ENCODE data around the gene KLHL6. TPM values are rescaled to one million over a fixed set of nuclear protein-coding genes. Genes with fewer than 3 reads are reported as not detected.
"Not testable (repeated sequence)": the region's sequence is repeated elsewhere in the genome, so short reads cannot be mapped to it uniquely, and the experiment has no call there.

KLHL6 gene
- polyA plus RNA-seq, 4 donors: 1.0 to 1.6 (median 1.1) TPM

DNA sequence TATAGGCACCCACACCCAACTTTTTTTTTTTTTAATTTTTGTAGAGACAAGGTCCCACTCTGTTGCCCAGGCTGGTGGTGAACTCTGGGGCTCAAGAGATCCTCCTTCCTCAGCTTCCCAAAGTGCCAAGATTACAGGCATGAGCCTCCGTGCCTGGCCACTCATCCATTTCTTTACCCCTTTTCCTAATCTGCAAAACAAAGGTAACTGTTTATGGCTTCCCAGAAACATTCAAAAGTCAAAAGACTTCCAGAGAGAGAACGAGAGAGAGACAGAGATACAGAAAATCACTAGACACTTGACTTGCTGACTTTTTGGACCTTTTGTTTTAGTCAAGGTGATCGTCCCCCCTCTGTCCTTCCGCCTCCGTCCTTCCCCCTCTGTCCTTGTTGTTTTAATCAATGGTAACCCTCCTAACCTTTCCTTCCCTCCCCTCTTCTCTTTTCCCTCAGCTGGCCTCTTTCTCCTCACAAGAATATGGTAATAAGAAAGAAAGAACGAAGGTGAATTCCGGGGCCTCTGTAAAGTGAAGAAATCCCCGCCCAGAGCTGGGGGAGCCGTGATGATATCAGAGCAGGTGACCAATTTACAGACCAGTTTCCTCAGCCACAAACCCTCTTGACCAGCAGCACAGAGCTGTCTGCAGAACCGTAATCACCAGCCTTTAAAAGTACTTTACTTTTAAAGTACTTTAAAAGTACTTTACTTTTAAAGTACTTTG is 21.9 kb downstream of the KLHL6 start:
- DNase-seq (ENCODE audit: low read depth in 4 of 4, low spot score in 3 of 4): no peak

- DNase-seq (ENCODE audit: low read depth in 4 of 4, low spot score in 3 of 4): no peak
These were observed 22.7 kb downstream of the KLHL6 start for GRCh38 chr3:183532620-183533411.

- DNase-seq (ENCODE audit: low read depth in 4 of 4, low spot score in 3 of 4): no peak
These were observed 25.8 kb downstream of the KLHL6 start for GRCh38 chr3:183529717-183530116.

DNA sequence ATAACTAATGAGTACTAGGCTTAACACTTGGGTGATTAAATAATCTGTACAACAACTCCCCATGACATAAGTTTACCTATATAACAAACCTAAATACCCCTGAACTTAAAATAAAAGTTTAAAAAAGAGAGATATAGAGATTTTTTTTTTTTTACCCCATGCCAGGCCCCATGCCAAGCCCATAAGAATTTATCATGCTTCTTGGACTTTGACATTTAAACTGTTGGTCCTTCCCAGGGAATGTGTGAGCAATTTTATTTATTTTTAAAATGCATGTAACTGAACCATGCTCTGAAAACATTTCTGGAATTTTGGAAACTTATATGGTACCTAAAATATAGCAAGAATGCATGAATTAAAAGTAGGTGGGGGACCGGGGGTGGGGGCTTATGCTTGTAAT is 26.3 kb downstream of the KLHL6 start:
- no peak for DNase-seq (ENCODE audit: low read depth in 4 of 4, low spot score in 3 of 4)

GRCh38 chr3:183528758-183529157 is 26.7 kb downstream of the KLHL6 start:
- not testable (repeated sequence) for DNase-seq (ENCODE audit: low read depth in 4 of 4, low spot score in 3 of 4)

- no peak for DNase-seq (ENCODE audit: low read depth in 4 of 4, low spot score in 3 of 4)
These were observed 27.8 kb downstream of the KLHL6 start for GRCh38 chr3:183527428-183528379.

GRCh38 chr3:183526838-183527427 is 28.6 kb downstream of the KLHL6 start:
- DNase-seq (ENCODE audit: low read depth in 4 of 4, low spot score in 3 of 4): no peak

DNA sequence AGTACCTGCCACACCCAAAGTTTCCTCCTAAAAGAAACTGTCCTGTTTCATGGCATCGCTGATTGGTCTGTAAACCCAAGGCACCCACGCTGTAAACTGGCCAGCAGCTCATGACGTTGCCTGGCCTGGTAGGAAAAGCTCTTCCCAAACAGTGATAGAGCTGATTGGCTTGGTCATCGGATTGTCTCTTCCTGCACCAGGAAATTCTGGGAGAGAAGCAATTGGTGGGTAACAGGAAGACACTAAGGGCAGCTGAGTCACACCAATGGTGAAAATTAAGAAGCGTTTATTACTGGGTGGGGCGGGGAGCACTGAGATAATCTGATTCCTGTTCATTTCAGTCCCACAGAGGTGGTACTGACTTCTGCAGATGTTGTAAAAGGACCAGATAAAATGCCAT is 31.0 kb downstream of the KLHL6 start:
- no peak for DNase-seq (ENCODE audit: low read depth in 4 of 4, low spot score in 3 of 4)

GRCh38 chr3:183520741-183521556 is 34.6 kb downstream of the KLHL6 start:
- DNase-seq (ENCODE audit: low read depth in 4 of 4, low spot score in 3 of 4): not testable (repeated sequence)

- DNase-seq (ENCODE audit: low read depth in 4 of 4, low spot score in 3 of 4): not testable (repeated sequence)
These were observed 35.2 kb downstream of the KLHL6 start for GRCh38 chr3:183520295-183520694.

GRCh38 chr3:183519891-183520290 is 35.6 kb downstream of the KLHL6 start:
- DNase-seq (ENCODE audit: low read depth in 4 of 4, low spot score in 3 of 4): no peak

DNA sequence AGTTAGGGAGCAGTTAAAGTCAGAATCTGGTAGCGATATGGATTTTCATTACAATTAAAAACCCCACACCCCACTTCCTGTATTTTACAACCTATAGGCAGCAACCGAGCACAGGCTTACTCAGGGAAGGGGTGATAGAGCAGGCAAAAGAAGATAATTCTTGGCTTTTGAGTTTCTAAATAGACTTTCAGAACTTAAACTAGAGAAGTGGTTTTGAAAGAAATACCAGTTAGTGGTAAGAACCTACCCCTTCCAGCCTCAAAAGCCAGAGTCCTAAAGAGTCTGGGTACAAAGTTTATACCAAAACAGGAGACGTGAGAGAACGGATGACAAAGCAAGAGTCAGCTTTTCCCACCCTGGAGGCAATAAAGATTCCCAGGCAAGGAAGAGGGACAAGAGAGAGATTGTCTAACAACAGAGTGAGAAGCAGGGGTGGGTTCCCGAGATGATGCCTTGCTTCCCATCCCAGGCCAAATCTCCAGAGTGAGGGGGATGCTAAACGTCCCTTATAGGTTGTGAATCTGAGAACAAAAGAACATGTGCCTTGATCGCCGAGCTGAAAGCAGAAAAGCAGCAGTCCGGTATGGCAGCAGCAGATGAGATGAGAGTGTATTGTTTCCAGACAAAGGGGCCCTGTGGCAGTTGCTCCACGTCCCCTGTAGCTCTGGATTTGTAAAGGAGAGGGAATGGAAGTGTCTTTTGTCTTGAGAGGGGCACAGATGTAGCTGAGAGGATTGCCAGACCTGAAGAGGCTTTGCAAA is 36.8 kb downstream of the KLHL6 start:
- DNase-seq (ENCODE audit: low read depth in 4 of 4, low spot score in 3 of 4): no peak

DNA sequence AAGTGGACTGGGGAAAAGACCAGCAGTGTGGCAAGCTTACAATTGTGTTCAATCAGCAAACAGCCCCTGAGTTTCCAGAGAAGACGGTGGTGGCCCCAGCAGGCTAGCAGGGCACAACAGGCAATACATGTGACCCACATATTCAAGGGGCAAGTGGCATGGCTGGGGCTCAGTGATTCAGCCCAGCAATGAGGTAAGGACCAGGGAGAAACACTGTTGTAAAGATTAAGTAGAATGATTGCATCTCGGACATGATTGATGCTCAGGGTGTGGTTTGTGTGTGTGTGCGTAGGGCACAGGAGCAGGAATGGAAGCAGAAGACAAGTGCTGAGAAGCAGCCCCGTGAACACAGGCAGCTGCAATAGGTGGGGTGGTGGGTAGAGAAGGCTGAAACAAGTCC is 37.9 kb downstream of the KLHL6 start:
- DNase-seq (ENCODE audit: low read depth in 4 of 4, low spot score in 3 of 4): no peak

DNA sequence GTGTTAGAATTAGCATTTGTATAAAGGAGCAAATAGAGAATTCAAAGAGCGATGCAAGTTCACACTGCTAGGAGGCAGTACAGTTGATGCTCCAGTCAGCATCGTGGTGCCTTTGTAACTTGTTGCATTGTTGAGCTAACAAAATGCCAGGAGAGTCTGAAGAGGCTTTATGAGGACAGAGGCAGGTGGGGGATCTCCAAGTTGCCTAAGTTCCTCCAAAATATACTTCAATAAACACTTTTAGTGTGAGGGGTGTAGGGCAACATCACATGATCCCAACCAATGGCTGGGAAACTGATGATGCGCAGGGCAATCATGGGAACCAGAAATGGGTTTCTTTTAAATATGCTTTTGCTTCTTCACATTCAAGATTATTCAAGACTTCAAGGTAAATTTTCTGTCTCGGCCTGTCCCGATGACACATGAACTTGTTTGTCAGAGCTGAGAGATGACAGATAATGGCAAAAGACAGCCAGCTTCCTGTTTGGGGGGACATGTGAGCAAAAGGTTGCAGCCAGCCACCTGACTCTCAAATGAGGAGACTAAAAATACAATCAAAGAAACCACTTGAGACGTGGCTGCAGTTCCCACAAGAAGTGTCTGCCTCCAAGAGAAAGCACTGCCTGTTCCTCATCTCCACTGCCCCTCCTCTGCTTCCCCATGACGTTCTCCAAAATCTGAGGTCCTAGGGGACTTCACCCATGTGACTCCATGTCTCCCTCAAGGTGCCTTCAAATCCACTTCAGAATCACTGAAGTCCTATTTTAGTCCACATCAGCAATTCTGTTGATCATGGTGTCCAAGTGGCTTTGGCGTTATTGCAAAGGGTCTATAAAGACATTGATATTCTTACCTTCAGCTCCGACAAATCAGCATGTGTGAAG is 39.3 kb downstream of the KLHL6 start:
- DNase-seq (ENCODE audit: low read depth in 4 of 4, low spot score in 3 of 4): no peak

GRCh38 chr3:183514021-183514420 is 41.5 kb downstream of the KLHL6 start:
- no peak for DNase-seq (ENCODE audit: low read depth in 4 of 4, low spot score in 3 of 4)

DNA sequence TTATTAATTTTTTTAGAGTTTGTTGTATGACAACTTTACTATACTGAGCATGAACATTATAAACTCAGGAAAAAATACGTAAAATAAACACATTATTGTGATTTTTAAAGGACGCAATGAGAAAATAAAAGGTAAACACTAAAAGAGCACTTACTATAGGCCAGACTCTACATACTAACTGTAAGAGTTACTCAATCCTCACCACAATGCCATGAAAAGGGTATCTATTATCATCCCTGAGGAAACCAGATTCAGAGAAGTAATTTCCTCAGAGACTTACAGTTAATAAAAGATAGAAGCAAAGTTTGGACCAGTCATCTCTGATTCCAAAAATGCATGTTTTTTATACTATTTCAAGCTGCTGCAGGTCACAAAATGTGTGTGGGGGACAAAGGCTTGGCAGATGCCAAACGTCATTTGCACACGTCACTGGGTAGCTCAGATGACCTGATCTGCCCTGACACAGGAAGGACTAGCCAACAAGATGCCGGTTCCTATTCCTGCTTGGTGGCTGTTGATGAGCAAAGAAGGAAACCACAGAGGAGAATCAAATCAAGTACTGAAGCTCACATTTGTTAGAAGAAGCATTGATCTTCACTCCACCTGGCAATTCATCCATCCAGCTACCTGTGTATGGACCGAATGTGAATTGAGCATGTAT is 42.3 kb downstream of the KLHL6 start:
- no peak for DNase-seq (ENCODE audit: low read depth in 4 of 4, low spot score in 3 of 4)
